Fibroblast of mammary gland (primary cell): ENCODE results near the gene RTP5.
A peak's percentile ranks its signal among the peaks of the same experiment; 100 is the strongest.

Experiments
- DNase-seq: peaks from one replicate; pipeline ENCODE4 v3.0.0-alpha.2; 2010; ENCODE audit warnings: low read depth
- H3K4me3 ChIP-seq: 2 replicates; pipeline ENCODE4 v1.5.1; 2011; ENCODE audit warnings: low read depth, mild to moderate bottlenecking, low read length, moderate library complexity; ENCODE audit not compliant: control insufficient read depth
- TF ChIP-seq, protein P1 (sequence below): conservative IDR thresholded peaks from 2 replicates; pipeline ENCODE4 v1.5.1; 2011; ENCODE audit warnings: low read depth, low read length, inconsistent platforms; ENCODE audit not compliant: control insufficient read depth, insufficient read depth

The RTP5 gene

DNA sequence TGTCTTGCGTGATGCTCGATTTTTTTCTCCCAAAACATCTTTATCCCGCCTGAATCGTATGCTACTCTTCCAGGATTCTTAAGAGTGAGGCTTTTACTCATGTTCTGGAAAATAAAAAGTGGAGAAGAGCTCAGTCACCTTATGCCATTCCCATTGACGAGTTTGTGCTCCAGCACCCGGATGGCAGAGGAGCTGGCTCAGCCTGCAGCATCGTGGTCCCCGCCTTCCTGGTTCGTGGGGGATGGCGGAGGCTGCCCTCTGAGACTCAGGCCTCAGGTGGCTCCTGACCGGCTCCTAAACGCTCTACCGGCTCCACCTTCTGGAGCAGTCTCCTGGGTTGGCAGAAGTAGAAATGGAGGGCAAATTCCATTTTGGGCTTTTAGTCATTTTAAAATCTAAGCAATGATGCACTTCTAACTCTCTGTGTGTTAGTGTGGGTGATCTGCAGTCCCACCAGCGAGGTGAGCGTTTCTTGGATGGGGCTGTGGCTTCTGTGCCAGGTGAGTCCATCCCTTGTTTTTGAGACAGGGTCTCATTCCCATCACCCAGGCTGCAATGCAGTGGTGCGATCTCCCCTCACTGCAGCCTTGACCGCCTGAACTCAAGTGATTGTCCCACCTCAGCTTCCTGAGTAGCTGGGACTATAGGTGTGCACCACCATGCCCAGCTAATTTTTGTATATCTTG is 27.8 kb downstream of the RTP5 start:
- no peak overlapping the region for H3K4me3 ChIP-seq
- DNase-seq = no peak
- TF ChIP-seq, protein P1, sequence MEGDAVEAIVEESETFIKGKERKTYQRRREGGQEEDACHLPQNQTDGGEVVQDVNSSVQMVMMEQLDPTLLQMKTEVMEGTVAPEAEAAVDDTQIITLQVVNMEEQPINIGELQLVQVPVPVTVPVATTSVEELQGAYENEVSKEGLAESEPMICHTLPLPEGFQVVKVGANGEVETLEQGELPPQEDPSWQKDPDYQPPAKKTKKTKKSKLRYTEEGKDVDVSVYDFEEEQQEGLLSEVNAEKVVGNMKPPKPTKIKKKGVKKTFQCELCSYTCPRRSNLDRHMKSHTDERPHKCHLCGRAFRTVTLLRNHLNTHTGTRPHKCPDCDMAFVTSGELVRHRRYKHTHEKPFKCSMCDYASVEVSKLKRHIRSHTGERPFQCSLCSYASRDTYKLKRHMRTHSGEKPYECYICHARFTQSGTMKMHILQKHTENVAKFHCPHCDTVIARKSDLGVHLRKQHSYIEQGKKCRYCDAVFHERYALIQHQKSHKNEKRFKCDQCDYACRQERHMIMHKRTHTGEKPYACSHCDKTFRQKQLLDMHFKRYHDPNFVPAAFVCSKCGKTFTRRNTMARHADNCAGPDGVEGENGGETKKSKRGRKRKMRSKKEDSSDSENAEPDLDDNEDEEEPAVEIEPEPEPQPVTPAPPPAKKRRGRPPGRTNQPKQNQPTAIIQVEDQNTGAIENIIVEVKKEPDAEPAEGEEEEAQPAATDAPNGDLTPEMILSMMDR = no peak

DNA sequence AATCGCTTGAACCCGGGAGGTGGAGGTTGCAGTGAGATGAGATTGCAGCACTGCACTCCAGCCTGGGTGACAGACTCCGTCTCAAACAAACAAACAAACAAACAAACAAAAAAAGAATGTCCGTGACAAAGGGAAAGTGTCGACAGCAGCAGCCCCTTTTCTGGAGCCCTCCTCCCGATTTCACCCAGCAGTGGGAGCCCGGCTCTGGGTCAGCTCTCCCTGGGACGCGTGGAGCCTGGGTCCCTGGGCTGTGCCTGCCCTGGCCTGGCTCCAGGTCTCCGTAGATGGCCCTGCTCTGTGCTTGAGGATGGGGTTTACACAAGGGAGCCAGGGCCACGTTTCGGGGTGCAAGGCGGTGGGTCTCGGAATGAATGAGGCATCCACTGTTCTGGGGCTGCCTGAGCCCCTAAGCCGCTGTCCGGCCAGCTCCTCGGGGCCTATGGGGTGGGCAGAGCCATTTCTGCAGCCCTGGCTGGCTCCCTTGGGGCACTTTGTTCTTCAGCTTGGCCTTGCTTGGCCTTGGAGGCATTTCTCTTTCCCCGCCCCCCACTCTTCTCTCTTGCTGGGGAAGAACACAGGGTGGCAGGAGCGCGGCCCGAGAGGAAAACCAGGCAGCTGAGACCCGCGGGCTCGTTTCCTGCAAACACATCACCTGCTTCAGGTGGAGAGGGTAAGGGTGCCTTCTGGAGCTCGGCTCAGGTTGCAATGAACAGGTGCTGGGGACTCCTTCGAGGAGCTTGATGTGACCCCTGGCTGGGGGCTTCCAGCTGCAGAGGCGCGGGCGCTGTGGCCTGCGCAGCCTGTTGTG is 29.1 kb downstream of the RTP5 start:
- DNase-seq = no peak
- H3K4me3 ChIP-seq = no peak overlapping the region
- TF ChIP-seq, protein P1 = no peak

DNA sequence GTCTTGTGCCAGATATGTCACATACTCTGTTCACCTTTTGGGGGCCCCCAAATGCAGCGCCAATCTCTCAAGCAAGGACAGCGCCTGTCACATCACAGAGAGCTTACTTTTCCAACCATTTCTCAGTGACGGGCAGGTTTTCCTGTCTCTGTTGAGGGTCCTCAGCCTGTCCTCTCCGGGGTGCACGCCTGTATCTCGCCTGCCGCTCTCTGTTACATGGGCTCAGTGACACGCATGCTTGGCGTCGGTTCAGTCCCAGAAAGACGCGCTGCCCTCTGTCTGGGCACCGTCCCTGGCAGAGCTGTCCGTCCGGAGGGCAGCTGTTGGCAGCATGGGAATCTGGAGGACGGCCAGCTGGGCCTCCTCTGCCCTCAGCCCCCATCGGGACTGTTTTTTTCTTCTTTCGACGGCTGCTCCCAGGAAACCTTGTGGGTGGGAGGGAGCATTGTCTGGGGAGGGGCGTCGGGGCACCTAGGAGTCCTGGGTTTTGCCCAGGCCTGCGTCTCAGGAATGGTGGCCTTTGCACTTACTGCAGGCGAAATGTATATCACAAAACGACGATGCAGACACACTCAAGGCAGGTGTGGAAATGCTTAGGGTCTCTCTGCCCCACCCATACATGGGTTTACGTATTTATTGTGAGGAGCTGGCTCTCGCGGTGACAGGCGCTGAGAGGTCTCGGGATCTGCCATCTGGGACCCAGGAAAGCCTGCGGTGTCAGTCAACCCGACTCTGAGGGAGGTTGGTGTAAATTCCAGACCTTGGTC is 30.9 kb downstream of the RTP5 start:
- no peak for DNase-seq
- TF ChIP-seq, protein P1 = no peak
- H3K4me3 ChIP-seq = no peak overlapping the region

DNA sequence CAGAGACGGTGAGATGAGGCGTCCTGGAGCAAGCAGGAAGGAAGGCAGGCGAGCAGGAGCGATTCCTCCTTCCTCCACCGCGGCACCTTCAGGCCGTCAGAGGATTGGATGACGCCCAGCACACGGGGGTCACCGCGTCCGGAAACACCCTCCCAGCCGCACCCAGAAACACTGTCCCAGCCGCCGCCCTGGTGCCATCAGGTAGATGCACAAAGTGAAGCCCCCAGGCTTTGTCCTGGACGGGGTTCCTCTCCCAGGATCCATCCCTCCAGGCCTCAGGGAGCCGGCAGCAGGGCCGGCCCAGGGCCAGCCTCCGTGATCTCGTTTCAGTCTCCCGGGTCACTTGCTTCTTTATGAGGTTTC is 31.5 kb downstream of the RTP5 start:
- no peak for DNase-seq
- TF ChIP-seq, protein P1 = no peak
- H3K4me3 ChIP-seq = no peak overlapping the region

DNA sequence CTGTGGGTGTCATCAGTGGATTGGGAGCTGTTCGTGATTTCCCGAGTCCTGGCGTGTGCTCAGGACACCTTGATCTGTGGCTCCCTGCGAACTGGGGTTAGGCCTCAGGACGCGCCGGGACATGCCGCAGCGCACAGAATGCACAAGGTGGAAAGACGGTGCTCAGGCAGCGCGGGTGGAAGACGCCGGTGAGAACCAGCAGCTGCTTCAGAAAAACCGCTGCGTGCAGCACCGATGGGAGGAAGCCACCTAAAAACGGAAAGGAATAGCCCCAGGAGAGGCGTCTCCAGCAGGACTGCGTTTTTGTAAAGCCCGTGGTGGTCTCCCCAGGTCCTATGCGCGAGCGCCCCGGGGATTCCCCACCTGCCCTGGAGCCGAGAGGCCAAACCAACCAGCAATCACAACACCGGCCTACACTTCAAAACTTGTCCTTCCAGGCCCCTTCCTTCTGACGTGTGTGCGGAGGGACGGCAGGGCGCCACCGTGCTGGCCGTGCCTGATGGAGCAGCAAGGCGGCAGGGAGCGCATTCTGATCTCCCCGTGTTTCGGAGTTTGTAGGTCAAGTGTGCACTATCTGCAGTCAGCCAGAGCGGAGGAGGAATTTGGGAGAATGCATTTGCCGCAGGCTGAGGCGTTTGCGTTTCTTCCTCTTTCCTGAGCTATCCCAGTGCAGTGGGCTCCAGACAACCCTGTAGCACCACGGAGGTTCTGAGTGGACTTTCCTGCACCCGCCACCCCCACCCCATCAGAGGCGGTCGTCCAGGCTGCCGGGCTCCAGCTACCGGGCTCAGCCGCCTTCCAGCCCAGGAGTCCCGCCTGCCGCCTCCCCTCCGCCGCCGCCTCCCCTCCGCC is 32.2 kb downstream of the RTP5 start:
- no peak overlapping the region for H3K4me3 ChIP-seq
- DNase-seq = peak; percentile 20
- TF ChIP-seq, protein P1 = no peak
